Neural cell (in vitro differentiated cells): ENCODE measurements around the gene ENPP7.

Experiments
- MXI1 ChIP-seq: fragments of 450-650 bp; conservative IDR thresholded peaks from 2 replicates; pipeline ENCODE4 v1.6.1; 2014; ENCODE audit warnings: antibody characterized with exemption, mild to moderate bottlenecking; ENCODE audit not compliant: poor library complexity, severe bottlenecking
- POLR2AphosphoS5 ChIP-seq: IDR thresholded peaks from 2 replicates; pipeline ENCODE4 v1.6.1; 2012
- RAD21 ChIP-seq: fragments of 450-650 bp; conservative IDR thresholded peaks from 2 replicates; pipeline ENCODE4 v1.6.1; 2014; ENCODE audit warnings: antibody characterized with exemption, mild to moderate bottlenecking, moderate library complexity
- TAF1 ChIP-seq: IDR thresholded peaks from 2 replicates; pipeline ENCODE4 v1.6.1; 2012; ENCODE audit warnings: low read depth
- TF ChIP-seq, protein P1 (sequence below): fragments of 450-650 bp; IDR thresholded peaks from 2 replicates; pipeline ENCODE4 v1.5.1; 2014; ENCODE audit warnings: antibody characterized with exemption, mild to moderate bottlenecking, moderate library complexity; ENCODE audit not compliant: poor library complexity, severe bottlenecking

DNA sequence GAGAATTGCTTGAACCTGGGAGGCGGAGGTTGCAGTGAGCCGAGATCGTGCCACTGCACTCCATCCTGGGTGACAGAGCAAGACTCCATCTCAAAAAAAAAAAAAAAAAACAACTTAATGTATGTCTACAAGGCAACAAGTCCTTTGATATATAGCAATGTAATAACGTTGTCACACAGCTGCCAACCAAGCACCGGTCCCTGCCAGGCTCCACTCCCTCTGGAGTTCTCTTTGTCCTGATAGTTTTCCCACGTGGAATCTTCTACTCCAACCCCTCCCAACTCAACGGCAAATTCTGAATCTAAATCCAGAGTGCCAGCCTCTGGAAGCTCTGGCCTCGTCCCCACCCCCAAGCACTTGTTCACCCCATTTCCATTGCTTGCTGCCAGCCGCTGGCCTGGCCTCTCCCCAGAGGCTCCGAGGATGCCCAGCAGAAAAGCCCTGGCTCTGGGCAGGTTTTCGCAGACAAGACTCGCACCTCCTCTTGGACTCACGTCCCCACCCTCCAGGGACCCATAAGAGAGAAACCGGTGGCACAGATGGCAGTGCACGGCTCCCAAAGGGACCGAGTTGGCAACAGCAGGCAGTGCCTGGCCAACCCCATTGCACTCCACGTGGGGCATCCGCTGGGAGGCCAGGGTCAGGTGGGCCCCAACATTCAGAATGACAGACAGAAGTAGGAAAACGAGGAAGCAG lies 31.3 kb downstream of the ENPP7 start:
- TF ChIP-seq, protein P1, sequence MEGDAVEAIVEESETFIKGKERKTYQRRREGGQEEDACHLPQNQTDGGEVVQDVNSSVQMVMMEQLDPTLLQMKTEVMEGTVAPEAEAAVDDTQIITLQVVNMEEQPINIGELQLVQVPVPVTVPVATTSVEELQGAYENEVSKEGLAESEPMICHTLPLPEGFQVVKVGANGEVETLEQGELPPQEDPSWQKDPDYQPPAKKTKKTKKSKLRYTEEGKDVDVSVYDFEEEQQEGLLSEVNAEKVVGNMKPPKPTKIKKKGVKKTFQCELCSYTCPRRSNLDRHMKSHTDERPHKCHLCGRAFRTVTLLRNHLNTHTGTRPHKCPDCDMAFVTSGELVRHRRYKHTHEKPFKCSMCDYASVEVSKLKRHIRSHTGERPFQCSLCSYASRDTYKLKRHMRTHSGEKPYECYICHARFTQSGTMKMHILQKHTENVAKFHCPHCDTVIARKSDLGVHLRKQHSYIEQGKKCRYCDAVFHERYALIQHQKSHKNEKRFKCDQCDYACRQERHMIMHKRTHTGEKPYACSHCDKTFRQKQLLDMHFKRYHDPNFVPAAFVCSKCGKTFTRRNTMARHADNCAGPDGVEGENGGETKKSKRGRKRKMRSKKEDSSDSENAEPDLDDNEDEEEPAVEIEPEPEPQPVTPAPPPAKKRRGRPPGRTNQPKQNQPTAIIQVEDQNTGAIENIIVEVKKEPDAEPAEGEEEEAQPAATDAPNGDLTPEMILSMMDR = no peak
- TF ChIP-seq RAD21 (no peak), MXI1 (no peak), TAF1 (no peak), POLR2AphosphoS5 (no peak)
